Panc1 (cell line): ENCODE measurements around the gene PKIB. TPM values are rescaled to one million over a fixed set of nuclear protein-coding genes. Genes with fewer than 3 reads are reported as not detected.

ENCODE experiments used
- ATAC-seq: fragments of 200-7000 bp; cut with Tn5 transposase; 2 replicates; pipeline ENCODE4 v1.9.1; 2020; ENCODE audit warnings: mild to moderate bottlenecking, moderate library complexity
- BruUV-seq: library from RNA; stranded (reverse); fragments of 400-500 nt; replicated peaks from 2 replicates; lab custom pipeline; 2021; lab: Mats Ljungman, UMichigan
- CTCF ChIA-PET: fragments of 300-600 bp; sonication (Branson Sonifier 250); formaldehyde crosslinking; loops from one replicate; lab custom pipeline; 2022; ENCODE audit warnings: antibody characterized with exemption; lab: Charles Lee
- POLR2A ChIA-PET: fragments of 300-600 bp; sonication (Branson Sonifier 250); formaldehyde crosslinking; loops from one replicate; lab custom pipeline; 2022; ENCODE audit warnings: antibody characterized with exemption; lab: Charles Lee
- DNase-seq: peaks from one replicate; pipeline ENCODE4 v3.0.0-alpha.2; 2010; ENCODE audit warnings: low read depth, low spot score
- H3K27ac ChIP-seq: 2 replicates; pipeline ENCODE4 v1.5.1; 2011; ENCODE audit warnings: mild to moderate bottlenecking, low read length, inconsistent platforms
- H3K27me3 ChIP-seq: fragments of 200-500 bp; sonication (Bioruptor generic); 2 replicates; pipeline ENCODE4 v1.6.0; 2014; ENCODE audit warnings: low read length, inconsistent platforms; ENCODE audit not compliant: control insufficient read depth, insufficient read depth
- H3K36me3 ChIP-seq: fragments of 200-500 bp; sonication (Bioruptor generic); 2 replicates; pipeline ENCODE4 v1.5.1; 2014; ENCODE audit warnings: inconsistent platforms, mild to moderate bottlenecking, low read length, moderate library complexity; ENCODE audit not compliant: control insufficient read depth, insufficient read depth
- H3K4me1 ChIP-seq: 2 replicates; pipeline ENCODE4 v1.5.1; 2011; ENCODE audit warnings: inconsistent platforms, mild to moderate bottlenecking, low read length, moderate library complexity; ENCODE audit not compliant: control insufficient read depth, insufficient read depth
- H3K4me3 ChIP-seq, 2 experiments: 2 replicates each; pipeline ENCODE4 v1.5.1; 2011 to 2012; ENCODE audit warnings: low read depth in 2 of 2, low read length in 2 of 2, mild to moderate bottlenecking in 2 of 2, inconsistent platforms in 1 of 2, moderate library complexity in 1 of 2
- H3K9me3 ChIP-seq: fragments of 200-500 bp; sonication (Bioruptor generic); 2 replicates; pipeline ENCODE4 v1.5.1; 2014; ENCODE audit warnings: low read depth, mild to moderate bottlenecking, inconsistent platforms, low read length, moderate library complexity; ENCODE audit not compliant: control insufficient read depth, insufficient read depth
- POLR2AphosphoS5 ChIP-seq: IDR thresholded peaks from 2 replicates; pipeline ENCODE4 v1.6.1; 2012; ENCODE audit warnings: mild to moderate bottlenecking, low read depth, low read length, moderate library complexity
- SIN3A ChIP-seq: IDR thresholded peaks from 2 replicates; pipeline ENCODE4 v1.6.1; 2012; ENCODE audit warnings: low read depth, mild to moderate bottlenecking, low read length, moderate library complexity, borderline replicate concordance; ENCODE audit not compliant: insufficient read depth
- TCF7L2 ChIP-seq: IDR thresholded peaks from 2 replicates; pipeline ENCODE4 v1.6.1; 2011; ENCODE audit warnings: mild to moderate bottlenecking, low read depth, low read length, inconsistent platforms
- in situ Hi-C: cut with HindIII; loops from 2 replicates; pipeline ENCODE4 v1.10.0; 2016; ENCODE audit warnings: low sequenced_read_pairs, low pct_unique_long_range_greater_than_20kb
- intact Hi-C: fragments of 100-400 bp; cut with micrococcal nuclease; formaldehyde crosslinking; loops from one replicate; pipeline ENCODE4 v1.10.0; 2022; ENCODE audit not compliant: unreplicated experiment
- total RNA-seq: library from RNA; stranded (reverse); gene quantifications from one replicate; pipeline ENCODE4 v1.2.1, GENCODE V29; 2021; ENCODE audit not compliant: unreplicated experiment
- TF ChIP-seq, protein P1 (sequence below), 2 experiments: IDR thresholded peaks; 2 replicates each; pipeline ENCODE4 v1.6.1; 2011 to 2012; ENCODE audit warnings: low read depth in 2 of 2, control low read depth in 1 of 2, low read length in 1 of 2, mild to moderate bottlenecking in 1 of 2, moderate library complexity in 1 of 2; ENCODE audit not compliant: insufficient read depth in 1 of 2
- TF ChIP-seq, protein P2 (sequence below): fragments of 450-650 bp; IDR thresholded peaks from 2 replicates; pipeline ENCODE4 v1.5.1; 2017; ENCODE audit warnings: mild to moderate bottlenecking

PKIB gene
- total RNA-seq, 1 experiment from 2014 or later = 1.1 TPM

DNA sequence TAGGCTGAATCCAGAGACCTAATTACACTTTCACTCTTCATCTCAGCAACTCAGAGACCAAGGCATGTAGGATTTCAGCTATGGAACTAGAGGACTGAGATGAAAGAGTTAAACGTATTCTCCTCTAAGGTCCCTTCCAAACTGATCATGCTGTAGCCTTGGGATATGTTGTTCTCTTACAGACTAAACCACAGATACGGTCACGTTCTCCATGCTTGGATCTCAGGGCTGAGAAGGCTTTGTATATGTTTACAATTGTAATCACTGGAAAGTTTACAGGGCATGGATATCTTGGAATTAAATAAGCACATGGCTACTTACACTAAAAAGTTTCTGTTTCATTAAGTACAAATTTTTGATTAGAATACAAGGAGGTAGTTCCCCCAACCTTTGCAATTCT is 50.1 kb downstream of the PKIB start:
- intact Hi-C loops = no loop called here
- ChIA-PET POLR2A (no interaction called here), CTCF (no interaction called here)
- TF ChIP-seq TCF7L2 (no peak), POLR2AphosphoS5 (no peak), SIN3A (no peak)
- TF ChIP-seq, protein P1, sequence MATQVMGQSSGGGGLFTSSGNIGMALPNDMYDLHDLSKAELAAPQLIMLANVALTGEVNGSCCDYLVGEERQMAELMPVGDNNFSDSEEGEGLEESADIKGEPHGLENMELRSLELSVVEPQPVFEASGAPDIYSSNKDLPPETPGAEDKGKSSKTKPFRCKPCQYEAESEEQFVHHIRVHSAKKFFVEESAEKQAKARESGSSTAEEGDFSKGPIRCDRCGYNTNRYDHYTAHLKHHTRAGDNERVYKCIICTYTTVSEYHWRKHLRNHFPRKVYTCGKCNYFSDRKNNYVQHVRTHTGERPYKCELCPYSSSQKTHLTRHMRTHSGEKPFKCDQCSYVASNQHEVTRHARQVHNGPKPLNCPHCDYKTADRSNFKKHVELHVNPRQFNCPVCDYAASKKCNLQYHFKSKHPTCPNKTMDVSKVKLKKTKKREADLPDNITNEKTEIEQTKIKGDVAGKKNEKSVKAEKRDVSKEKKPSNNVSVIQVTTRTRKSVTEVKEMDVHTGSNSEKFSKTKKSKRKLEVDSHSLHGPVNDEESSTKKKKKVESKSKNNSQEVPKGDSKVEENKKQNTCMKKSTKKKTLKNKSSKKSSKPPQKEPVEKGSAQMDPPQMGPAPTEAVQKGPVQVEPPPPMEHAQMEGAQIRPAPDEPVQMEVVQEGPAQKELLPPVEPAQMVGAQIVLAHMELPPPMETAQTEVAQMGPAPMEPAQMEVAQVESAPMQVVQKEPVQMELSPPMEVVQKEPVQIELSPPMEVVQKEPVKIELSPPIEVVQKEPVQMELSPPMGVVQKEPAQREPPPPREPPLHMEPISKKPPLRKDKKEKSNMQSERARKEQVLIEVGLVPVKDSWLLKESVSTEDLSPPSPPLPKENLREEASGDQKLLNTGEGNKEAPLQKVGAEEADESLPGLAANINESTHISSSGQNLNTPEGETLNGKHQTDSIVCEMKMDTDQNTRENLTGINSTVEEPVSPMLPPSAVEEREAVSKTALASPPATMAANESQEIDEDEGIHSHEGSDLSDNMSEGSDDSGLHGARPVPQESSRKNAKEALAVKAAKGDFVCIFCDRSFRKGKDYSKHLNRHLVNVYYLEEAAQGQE (IDR thresholded peaks at IDR 0.05; ENCODE audit: insufficient read depth in 1 of 2, low read depth in 2 of 2, low read length in 1 of 2) = no peak
- TF ChIP-seq, protein P2, sequence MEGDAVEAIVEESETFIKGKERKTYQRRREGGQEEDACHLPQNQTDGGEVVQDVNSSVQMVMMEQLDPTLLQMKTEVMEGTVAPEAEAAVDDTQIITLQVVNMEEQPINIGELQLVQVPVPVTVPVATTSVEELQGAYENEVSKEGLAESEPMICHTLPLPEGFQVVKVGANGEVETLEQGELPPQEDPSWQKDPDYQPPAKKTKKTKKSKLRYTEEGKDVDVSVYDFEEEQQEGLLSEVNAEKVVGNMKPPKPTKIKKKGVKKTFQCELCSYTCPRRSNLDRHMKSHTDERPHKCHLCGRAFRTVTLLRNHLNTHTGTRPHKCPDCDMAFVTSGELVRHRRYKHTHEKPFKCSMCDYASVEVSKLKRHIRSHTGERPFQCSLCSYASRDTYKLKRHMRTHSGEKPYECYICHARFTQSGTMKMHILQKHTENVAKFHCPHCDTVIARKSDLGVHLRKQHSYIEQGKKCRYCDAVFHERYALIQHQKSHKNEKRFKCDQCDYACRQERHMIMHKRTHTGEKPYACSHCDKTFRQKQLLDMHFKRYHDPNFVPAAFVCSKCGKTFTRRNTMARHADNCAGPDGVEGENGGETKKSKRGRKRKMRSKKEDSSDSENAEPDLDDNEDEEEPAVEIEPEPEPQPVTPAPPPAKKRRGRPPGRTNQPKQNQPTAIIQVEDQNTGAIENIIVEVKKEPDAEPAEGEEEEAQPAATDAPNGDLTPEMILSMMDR = no peak
- in situ Hi-C loops = no loop called here
- DNase-seq = no peak
- Histone ChIP-seq H3K27me3 (no peaks in the 10 kb centered on the region), H3K4me1 (no peaks in the 10 kb centered on the region), H3K4me3 (no peak overlapping the region), H3K27ac (no peak overlapping the region), H3K9me3 (0 out of 2 replicates have a peak, but pooled peaks cover 3% of the 10 kb centered on the region), H3K36me3 (no peaks in the 10 kb centered on the region)
- no peak for ATAC-seq
- no TSS peak for BruUV-seq

DNA sequence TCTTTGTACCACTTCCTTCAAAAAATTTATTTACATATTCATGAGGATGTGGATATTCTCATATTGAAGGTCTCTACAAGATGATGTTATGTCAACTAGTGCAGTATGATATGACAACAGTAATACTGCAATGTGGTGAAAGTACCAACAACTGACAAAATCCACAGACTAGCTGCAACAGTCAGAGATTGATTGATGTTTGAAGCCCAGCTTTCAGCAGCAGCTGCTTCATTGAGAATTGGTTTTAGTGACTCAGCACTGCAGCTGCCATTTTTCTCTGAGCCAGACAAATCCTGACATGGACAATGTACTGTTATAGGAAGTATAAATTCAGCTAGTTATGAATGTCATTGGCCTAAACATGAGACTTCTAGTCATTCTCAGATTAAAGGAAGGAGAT is 53.8 kb downstream of the PKIB start:
- Histone ChIP-seq H3K36me3 (no peaks in the 10 kb centered on the region), H3K4me3 (no peak overlapping the region), H3K27ac (no peak overlapping the region), H3K27me3 (no peaks in the 10 kb centered on the region), H3K4me1 (no peaks in the 10 kb centered on the region), H3K9me3 (no peaks in the 10 kb centered on the region)
- no TSS peak for BruUV-seq
- CTCF ChIA-PET = no interaction called here
- no peak for ATAC-seq
- POLR2A ChIA-PET = no interaction called here
- intact Hi-C loops (no loop called here), in situ Hi-C loops (no loop called here)
- DNase-seq = no peak
- TF ChIP-seq POLR2AphosphoS5 (no peak), TCF7L2 (no peak), SIN3A (no peak)
- TF ChIP-seq, protein P1 (IDR thresholded peaks at IDR 0.05; ENCODE audit: insufficient read depth in 1 of 2, low read depth in 2 of 2, low read length in 1 of 2) = no peak
- TF ChIP-seq, protein P2 = no peak
